SK-N-SH (cell line): ENCODE data around the gene PITPNM3. TPM values are rescaled to one million over a fixed set of nuclear protein-coding genes. Genes with fewer than 3 reads are reported as not detected.

Experiments used
- CTCF ChIA-PET: fragments of 300-600, 350-600 bp; formaldehyde crosslinking; extraction: SDS; loops from one replicate; lab custom pipeline; 2021; lab: Yijun Ruan, JAX
- POLR2A ChIA-PET: fragments of 350-600 bp; sonication (Branson Sonifier 250); formaldehyde crosslinking; extraction: SDS; loops from one replicate; lab custom pipeline; 2020; ENCODE audit warnings: antibody characterized with exemption, inconsistent platforms; lab: Yijun Ruan, JAX
- DNase-seq: peaks from one replicate; pipeline ENCODE4 v3.0.0; 2012
- H2AFZ ChIP-seq: fragments of 200-600 bp; sonication (generic); 2 replicates; pipeline ENCODE4 v1.8.1; 2016; ENCODE audit warnings: antibody characterized with exemption, mild to moderate bottlenecking, low read depth
- H3F3A ChIP-seq: fragments of 200-600 bp; sonication (generic); replicated peaks from 2 replicates; pipeline ENCODE3; 2016; ENCODE audit warnings: antibody characterized with exemption, mild to moderate bottlenecking; ENCODE audit not compliant: insufficient read depth
- H3K27ac ChIP-seq, 2 experiments: fragments of 200-500 bp in 1 of 2; fragments of 200-600 bp in 1 of 2; sonication (Bioruptor generic) in 1 of 2; sonication (generic), shearing (Covaris generic) in 1 of 2; 2 replicates each; pipeline versions ENCODE4 v1.5.1 to v1.6.1; 2014 to 2016; ENCODE audit warnings: low read depth in 2 of 2, inconsistent platforms in 1 of 2, low read length in 1 of 2, mild to moderate bottlenecking in 1 of 2, mixed read lengths in 1 of 2
- H3K27me3 ChIP-seq: fragments of 200-600 bp; sonication (generic), shearing (Covaris generic); 2 replicates; pipeline ENCODE4 v1.6.1; 2016; ENCODE audit warnings: mixed run types; ENCODE audit not compliant: insufficient read depth
- H3K36me3 ChIP-seq, 2 experiments: fragments of 200-500 bp in 1 of 2; fragments of 200-600 bp in 1 of 2; sonication (Bioruptor generic) in 1 of 2; sonication (generic) in 1 of 2; replicated peaks in 1 of 2; 2 replicates each; pipeline versions ENCODE3 to v1.5.1; 2014 to 2016; ENCODE audit warnings: low read length in 1 of 2, mild to moderate bottlenecking in 1 of 2; ENCODE audit not compliant: insufficient read depth in 2 of 2, control insufficient read depth in 1 of 2
- H3K4me1 ChIP-seq, 2 experiments: fragments of 200-500 bp in 1 of 2; fragments of 200-600 bp in 1 of 2; sonication (Bioruptor generic) in 1 of 2; sonication (generic), shearing (Covaris generic) in 1 of 2; 2 replicates each; pipeline versions ENCODE4 v1.5.1 to v1.6.1; 2014 to 2016; ENCODE audit warnings: low read depth in 1 of 2, low read length in 1 of 2, mixed run types in 1 of 2; ENCODE audit not compliant: insufficient read depth in 2 of 2, control insufficient read depth in 1 of 2
- H3K4me2 ChIP-seq: fragments of 200-600 bp; sonication (generic), shearing (Covaris generic); 2 replicates; pipeline ENCODE4 v1.6.1; 2017; ENCODE audit warnings: mixed run types
- H3K4me3 ChIP-seq, 2 experiments: fragments of 200-500 bp in 1 of 2; fragments of 200-600 bp in 1 of 2; sonication (Bioruptor generic) in 1 of 2; sonication (generic), shearing (Covaris generic) in 1 of 2; 2 replicates each; pipeline versions ENCODE4 v1.5.1 to v1.8.1; 2014 to 2016; ENCODE audit warnings: low read depth in 2 of 2, inconsistent platforms in 1 of 2, low read length in 1 of 2, mild to moderate bottlenecking in 1 of 2, mixed read lengths in 1 of 2, moderate library complexity in 1 of 2
- H3K79me2 ChIP-seq: fragments of 200-600 bp; sonication (generic); 2 replicates; pipeline ENCODE4 v1.8.1; 2017; ENCODE audit warnings: mild to moderate bottlenecking; ENCODE audit not compliant: insufficient read depth
- H3K9ac ChIP-seq: fragments of 200-600 bp; sonication (generic); 2 replicates; pipeline ENCODE4 v1.6.1; 2017; ENCODE audit warnings: mixed run types
- H3K9me2 ChIP-seq: fragments of 200-600 bp; sonication (generic); 2 replicates; pipeline ENCODE4 v1.6.1; 2017; ENCODE audit warnings: mixed run types
- H3K9me3 ChIP-seq: fragments of 200-600 bp; sonication (generic); 2 replicates; pipeline ENCODE4 v1.6.1; 2017; ENCODE audit warnings: mixed run types, mild to moderate bottlenecking, moderate library complexity
- H4K20me1 ChIP-seq: fragments of 200-600 bp; sonication (generic); 2 replicates; pipeline ENCODE4 v1.6.1; 2017; ENCODE audit warnings: mild to moderate bottlenecking, mixed run types; ENCODE audit not compliant: insufficient read depth
- CHD2 ChIP-seq: fragments of 150-350 bp; IDR thresholded peaks from 2 replicates; pipeline ENCODE4 v1.6.1; 2018; ENCODE audit warnings: low read length; ENCODE audit not compliant: partially characterized antibody
- EP300 ChIP-seq, 2 experiments: IDR thresholded peaks; 2 replicates each; pipeline versions ENCODE4 v1.4.0 to v1.6.1; 2012; ENCODE audit warnings: borderline replicate concordance in 1 of 2, low read depth in 1 of 2, low read length in 1 of 2
- FOXJ3 ChIP-seq: sonication (generic); formaldehyde crosslinking; IDR thresholded peaks from 2 replicates; pipeline ENCODE4 v1.5.1; 2020; ENCODE audit warnings: mild to moderate bottlenecking, missing genetic modification reagents
- MEF2A ChIP-seq: IDR thresholded peaks from 2 replicates; pipeline ENCODE4 v1.4.0; 2012; ENCODE audit warnings: low read depth, borderline replicate concordance
- MXI1 ChIP-seq: IDR thresholded peaks from 2 replicates; pipeline ENCODE4 v1.6.1; 2012; ENCODE audit warnings: mild to moderate bottlenecking, low read depth, low read length, improper control_type of control experiment
- NFIC ChIP-seq: IDR thresholded peaks from 2 replicates; pipeline ENCODE4 v1.4.0; 2012; ENCODE audit warnings: borderline replicate concordance
- NRF1 ChIP-seq: IDR thresholded peaks from 2 replicates; pipeline ENCODE4 v1.6.1; 2012; ENCODE audit warnings: low read depth, mild to moderate bottlenecking, low read length
- POLR2AphosphoS5 ChIP-seq: IDR thresholded peaks from 2 replicates; pipeline ENCODE4 v1.6.1; 2012; ENCODE audit warnings: low read depth, low read length
- RCOR1 ChIP-seq: fragments of 150-350 bp; IDR thresholded peaks from 2 replicates; pipeline ENCODE4 v1.6.1; 2017; ENCODE audit warnings: antibody characterized with exemption, low read length
- RXRA ChIP-seq: IDR thresholded peaks from 2 replicates; pipeline ENCODE4 v1.4.0; 2012; ENCODE audit warnings: low read depth, mild to moderate bottlenecking, borderline replicate concordance
- SMC3 ChIP-seq: IDR thresholded peaks from 2 replicates; pipeline ENCODE4 v1.6.1; 2012; ENCODE audit warnings: low read depth, low read length, improper control_type of control experiment
- WGBS: methylation state at CpG from one replicate; pipeline ENCODE4 v1.1.6; 2017; ENCODE audit warnings: low lambda C conversion rate; 5-methylcytosine and 5-hydroxymethylcytosine counted together
- polyA plus RNA-seq, 3 experiments: library from polyadenylated mRNA; depleted of rRNA; stranded (reverse); fragments of >200 nt; gene quantifications; 2 replicates each; pipeline ENCODE4 v1.2.3, GENCODE V29; 2012
- TF ChIP-seq, protein P1 (sequence below): IDR thresholded peaks from 2 replicates; pipeline ENCODE4 v1.4.0; 2012; ENCODE audit warnings: low read depth, borderline replicate concordance
- TF ChIP-seq, protein P2 (sequence below): IDR thresholded peaks from 2 replicates; pipeline ENCODE4; 2012
- TF ChIP-seq, protein P3 (sequence below): fragments of 150-350 bp; IDR thresholded peaks from 2 replicates; pipeline ENCODE4 v1.6.1; 2016; ENCODE audit warnings: mild to moderate bottlenecking, low read depth, low read length

The PITPNM3 gene
- polyA plus RNA-seq, 1 of the 3 experiments (the other 2 are of a cell fraction), result 0.82 TPM

DNA sequence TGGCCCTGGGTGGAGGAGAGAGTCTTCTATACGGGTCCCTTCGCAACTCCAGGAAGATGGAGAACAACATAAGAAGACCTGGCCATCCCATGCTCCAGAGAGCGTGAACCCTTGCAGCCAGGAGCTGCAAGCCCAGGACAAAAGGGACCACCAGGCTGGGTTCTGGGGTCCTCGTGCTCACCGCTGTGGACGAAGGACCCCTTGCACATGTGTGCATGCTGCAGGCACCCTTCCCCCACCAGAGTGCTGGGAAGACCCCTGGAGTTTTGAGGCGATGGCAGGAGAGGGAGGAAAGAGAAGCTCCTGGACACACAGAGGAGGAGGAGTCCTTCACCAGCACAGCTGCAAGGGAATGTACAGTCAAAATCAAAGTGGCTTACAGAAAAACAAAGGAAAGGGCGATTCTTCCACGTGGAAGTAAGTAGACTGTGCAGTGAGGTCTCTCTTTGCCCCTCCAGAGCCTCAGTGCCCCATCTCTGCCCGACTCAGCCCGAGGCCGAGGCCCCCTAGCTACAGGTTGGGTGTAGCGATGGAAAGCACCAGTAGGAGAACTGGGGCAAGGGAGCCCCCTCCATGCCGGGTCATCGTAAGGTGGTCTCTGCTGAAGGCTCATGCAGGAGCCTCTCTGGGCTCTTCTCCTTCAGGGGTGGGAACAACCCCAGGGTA, 60.8 kb downstream of the PITPNM3 start:
- Histone ChIP-seq H3K4me2 (no peak overlapping the region), H3K27me3 (no peaks in the 10 kb centered on the region), H3K36me3 (no peaks in the 10 kb centered on the region), H3K9ac (no peak overlapping the region), H3K9me3 (no peaks in the 10 kb centered on the region), H3K79me2 (no peaks in the 10 kb centered on the region), H3K4me3 (no peak overlapping the region), H3K27ac (no peak overlapping the region), H4K20me1 (no peaks in the 10 kb centered on the region), H3F3A (no peaks in the 10 kb centered on the region), H3K9me2 (no peaks in the 10 kb centered on the region), H3K4me1 (peaks cover 5 to 6% of the 10 kb centered on the region in 2 experiments; a peak in 2 of 4 replicates), H2AFZ (no peak overlapping the region)
- ChIA-PET POLR2A (no interaction called here), CTCF (interaction anchor here (1.5 kb wide), 1 partner anchor 22 kb away, joined by 4 read pairs; no protein-coding TSS in a partner anchor)
- TF ChIP-seq, protein P1, sequence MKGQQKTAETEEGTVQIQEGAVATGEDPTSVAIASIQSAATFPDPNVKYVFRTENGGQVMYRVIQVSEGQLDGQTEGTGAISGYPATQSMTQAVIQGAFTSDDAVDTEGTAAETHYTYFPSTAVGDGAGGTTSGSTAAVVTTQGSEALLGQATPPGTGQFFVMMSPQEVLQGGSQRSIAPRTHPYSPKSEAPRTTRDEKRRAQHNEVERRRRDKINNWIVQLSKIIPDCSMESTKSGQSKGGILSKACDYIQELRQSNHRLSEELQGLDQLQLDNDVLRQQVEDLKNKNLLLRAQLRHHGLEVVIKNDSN, result no peak
- no peak for DNase-seq
- 58% methylated on average over 9 of the region's 15 CpGs for WGBS

DNA sequence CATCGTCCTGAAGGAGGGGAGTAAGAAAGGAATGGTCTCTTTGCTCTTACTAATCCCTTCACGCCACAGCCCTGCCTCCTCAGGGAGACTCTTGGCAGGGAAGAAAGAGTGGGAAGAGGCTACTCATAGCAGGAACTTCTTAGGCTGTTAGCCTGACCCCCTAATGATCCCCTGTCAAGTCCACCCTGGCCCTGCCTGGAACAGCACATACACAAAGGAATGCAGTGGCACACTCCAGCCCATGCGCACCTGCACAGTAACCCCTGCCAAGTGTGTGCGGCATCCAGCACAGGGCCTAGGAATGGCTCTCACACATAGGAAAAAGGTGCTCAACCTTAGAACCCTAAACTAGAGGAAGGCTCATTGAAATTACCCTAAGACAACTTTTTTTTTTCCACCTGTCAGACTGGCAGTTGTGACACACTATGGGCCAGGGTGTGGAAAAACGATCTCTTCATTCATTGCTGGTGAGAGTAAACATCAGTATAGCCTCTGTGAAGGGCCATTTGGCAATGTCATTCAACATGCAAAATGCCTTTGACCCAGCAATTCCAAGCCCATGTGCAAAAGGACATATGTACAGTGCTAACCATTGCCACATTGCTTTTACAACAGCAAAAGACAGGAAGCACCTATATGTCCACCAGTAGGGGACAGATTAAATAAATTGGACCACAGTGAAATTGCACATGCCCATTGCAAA, 62.0 kb downstream of the PITPNM3 start:
- TF ChIP-seq RCOR1 (no peak), NFIC (no peak), RXRA (no peak), POLR2AphosphoS5 (no peak), CHD2 (no peak), EP300 (IDR thresholded peaks at IDR 0.05; ENCODE audit: borderline replicate concordance in 1 of 2, low read depth in 1 of 2, low read length in 1 of 2) (no peak), SMC3 (no peak), NRF1 (no peak), FOXJ3 (CRISPR knock-in tag) (no peak), MEF2A (no peak), MXI1 (no peak)
- TF ChIP-seq, protein P1, result no peak
- TF ChIP-seq, protein P2, sequence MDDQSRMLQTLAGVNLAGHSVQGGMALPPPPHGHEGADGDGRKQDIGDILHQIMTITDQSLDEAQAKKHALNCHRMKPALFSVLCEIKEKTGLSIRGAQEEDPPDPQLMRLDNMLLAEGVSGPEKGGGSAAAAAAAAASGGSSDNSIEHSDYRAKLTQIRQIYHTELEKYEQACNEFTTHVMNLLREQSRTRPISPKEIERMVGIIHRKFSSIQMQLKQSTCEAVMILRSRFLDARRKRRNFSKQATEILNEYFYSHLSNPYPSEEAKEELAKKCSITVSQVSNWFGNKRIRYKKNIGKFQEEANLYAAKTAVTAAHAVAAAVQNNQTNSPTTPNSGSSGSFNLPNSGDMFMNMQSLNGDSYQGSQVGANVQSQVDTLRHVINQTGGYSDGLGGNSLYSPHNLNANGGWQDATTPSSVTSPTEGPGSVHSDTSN, result no peak
- TF ChIP-seq, protein P3, sequence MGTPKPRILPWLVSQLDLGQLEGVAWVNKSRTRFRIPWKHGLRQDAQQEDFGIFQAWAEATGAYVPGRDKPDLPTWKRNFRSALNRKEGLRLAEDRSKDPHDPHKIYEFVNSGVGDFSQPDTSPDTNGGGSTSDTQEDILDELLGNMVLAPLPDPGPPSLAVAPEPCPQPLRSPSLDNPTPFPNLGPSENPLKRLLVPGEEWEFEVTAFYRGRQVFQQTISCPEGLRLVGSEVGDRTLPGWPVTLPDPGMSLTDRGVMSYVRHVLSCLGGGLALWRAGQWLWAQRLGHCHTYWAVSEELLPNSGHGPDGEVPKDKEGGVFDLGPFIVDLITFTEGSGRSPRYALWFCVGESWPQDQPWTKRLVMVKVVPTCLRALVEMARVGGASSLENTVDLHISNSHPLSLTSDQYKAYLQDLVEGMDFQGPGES, result no peak
- H3K4me2 ChIP-seq, result no peak overlapping the region
- H3K79me2 ChIP-seq, result no peaks in the 10 kb centered on the region
- no peak overlapping the region for H3K27ac ChIP-seq
- no peak for DNase-seq
- no peaks in the 10 kb centered on the region for H3K9me2 ChIP-seq
- peaks cover 5 to 6% of the 10 kb centered on the region in 2 experiments; a peak in 2 of 4 replicates for H3K4me1 ChIP-seq
- ChIA-PET CTCF (interaction anchor here (1.5 kb wide), 1 partner anchor 21 kb away, joined by 4 read pairs; no protein-coding TSS in a partner anchor), POLR2A (no interaction called here)
- no peaks in the 10 kb centered on the region for H4K20me1 ChIP-seq
- no peak overlapping the region for H3K9ac ChIP-seq
- no peaks in the 10 kb centered on the region for H3K27me3 ChIP-seq
- no peaks in the 10 kb centered on the region for H3F3A ChIP-seq
- WGBS, result 66% methylated on average over 5 of the region's 5 CpGs
- no peaks in the 10 kb centered on the region for H3K9me3 ChIP-seq
- H3K4me3 ChIP-seq, result no peak overlapping the region
- no peaks in the 10 kb centered on the region for H3K36me3 ChIP-seq
- no peak overlapping the region for H2AFZ ChIP-seq
